GM12878 (cell line): Measurements from ENCODE around the gene TVP23C. TPM values are rescaled to one million over a fixed set of nuclear protein-coding genes. Genes with fewer than 3 reads are reported as not detected.

Source experiments
- ATAC-seq: fragments of 200-7000 bp; cut with Tn5 transposase; 3 replicates; pipeline ENCODE4 v1.9.1; 2020; ENCODE audit warnings: mild to moderate bottlenecking, moderate library complexity
- BruUV-seq: library from RNA; stranded (reverse); fragments of 400-500 nt; replicated peaks from 2 replicates; lab custom pipeline; 2021; lab: Mats Ljungman, UMichigan
- CTCF ChIA-PET: fragments of 300-600 bp; sonication (Branson Sonifier 250); formaldehyde crosslinking; extraction: SDS; loops from one replicate; lab custom pipeline; 2021; ENCODE audit warnings: inconsistent platforms; lab: Yijun Ruan, JAX
- POLR2A ChIA-PET: fragments of 350-600 bp; formaldehyde crosslinking; extraction: SDS; loops from one replicate; lab custom pipeline; 2021; ENCODE audit warnings: inconsistent platforms; lab: Charles Lee
- RAD21 ChIA-PET: fragments of 300-600 bp; sonication (Branson Sonifier 250); formaldehyde crosslinking; loops from one replicate; lab custom pipeline; 2023; ENCODE audit warnings: antibody characterized with exemption; ENCODE audit not compliant: unreplicated experiment; lab: Charles Lee
- SMC1A ChIA-PET: fragments of 300-600 bp; sonication (Branson Sonifier 250); formaldehyde crosslinking; loops from one replicate; lab custom pipeline; 2023; ENCODE audit not compliant: unreplicated experiment, uncharacterized antibody; lab: Charles Lee
- DNase-seq: peaks from one replicate; pipeline ENCODE4 v3.0.0-alpha.2; 2011; ENCODE audit warnings: low read depth, low spot score
- FAIRE-seq: peaks from 3 replicates; lab custom pipeline; 2011; peaks lifted over from hg19 to GRCh38; lab: Jason Lieb, UNC
- H2AFZ ChIP-seq: 2 replicates; pipeline ENCODE4 v1.6.0; 2011; ENCODE audit warnings: low read depth, low read length, control low read depth; ENCODE audit not compliant: control insufficient read depth
- H3K27ac ChIP-seq: 2 replicates; pipeline ENCODE4 v1.5.1; 2011; ENCODE audit warnings: control low read depth; ENCODE audit not compliant: control insufficient read depth, insufficient read depth
- H3K27me3 ChIP-seq, 2 experiments: replicated peaks in 1 of 2; 2 replicates each; pipeline versions ENCODE4 v1.6.0 to v1.6.1; 2011; ENCODE audit warnings: low read length in 1 of 2; ENCODE audit not compliant: control insufficient read depth in 2 of 2, insufficient read depth in 2 of 2
- H3K36me3 ChIP-seq, 2 experiments: 2 replicates each; pipeline ENCODE4 v1.5.1; 2011; ENCODE audit warnings: low read length in 1 of 2; ENCODE audit not compliant: control insufficient read depth in 2 of 2, insufficient read depth in 2 of 2
- H3K4me1 ChIP-seq: 2 replicates; pipeline ENCODE4 v1.6.1; 2011; ENCODE audit warnings: mild to moderate bottlenecking, low read length, moderate library complexity, mixed read lengths; ENCODE audit not compliant: control insufficient read depth, insufficient read depth
- H3K4me2 ChIP-seq: 2 replicates; pipeline ENCODE4 v1.6.0; 2011; ENCODE audit warnings: control low read depth; ENCODE audit not compliant: control insufficient read depth, insufficient read depth
- H3K4me3 ChIP-seq: fragments of 200-600 bp; sonication (generic); 2 replicates; pipeline ENCODE4 v1.5.1; 2016
- H3K79me2 ChIP-seq: 2 replicates; pipeline ENCODE4 v1.6.0; 2011; ENCODE audit warnings: low read length; ENCODE audit not compliant: control insufficient read depth, insufficient read depth
- H3K9ac ChIP-seq: 2 replicates; pipeline ENCODE4 v1.8.0; 2011; ENCODE audit warnings: low read length, control low read depth, mixed read lengths; ENCODE audit not compliant: control insufficient read depth, insufficient read depth
- H3K9me3 ChIP-seq: replicated peaks from 3 replicates; pipeline ENCODE4 v1.5.1; 2011; ENCODE audit warnings: mild to moderate bottlenecking, low read length; ENCODE audit not compliant: control insufficient read depth, insufficient read depth
- H4K20me1 ChIP-seq: 2 replicates; pipeline ENCODE4 v1.6.0; 2011; ENCODE audit not compliant: control insufficient read depth, insufficient read depth
- CBFB ChIP-seq: IDR thresholded peaks from 2 replicates; pipeline ENCODE4 v1.6.1; 2016; ENCODE audit warnings: antibody characterized with exemption, low read depth
- CEBPB ChIP-seq, 2 experiments: fragments of 150-350 bp in 1 of 2; IDR thresholded peaks; 2 replicates each; pipeline ENCODE4 v1.6.1; 2012 to 2014; ENCODE audit warnings: low read depth in 2 of 2, low read length in 2 of 2, borderline replicate concordance in 1 of 2, inconsistent platforms in 1 of 2
- PAX8 ChIP-seq: fragments of 450-650 bp; IDR thresholded peaks from 2 replicates; pipeline ENCODE4 v1.6.1; 2017; ENCODE audit warnings: mild to moderate bottlenecking, moderate library complexity
- SPI1 ChIP-seq: IDR thresholded peaks from 2 replicates; pipeline ENCODE4 v1.6.1; 2011; ENCODE audit warnings: low read depth, mild to moderate bottlenecking, low read length, moderate library complexity, borderline replicate concordance; ENCODE audit not compliant: insufficient read depth
- TCF3 ChIP-seq: IDR thresholded peaks from 2 replicates; pipeline ENCODE4 v1.6.1; 2012; ENCODE audit warnings: low read depth, mild to moderate bottlenecking, low read length, borderline replicate concordance; ENCODE audit not compliant: insufficient read depth
- ZNF207 ChIP-seq: fragments of 450-650 bp; IDR thresholded peaks from 2 replicates; pipeline ENCODE4 v1.6.1; 2014; ENCODE audit warnings: antibody characterized with exemption, mild to moderate bottlenecking, borderline replicate concordance
- WGBS: methylation state at CpG from one replicate; pipeline ENCODE4 v1.1.6; 2016; ENCODE audit warnings: low lambda C conversion rate; ENCODE audit not compliant: insufficient replicate concordance, insufficient coverage; ENCODE audit errors: missing lambda C conversion rate; 5-methylcytosine and 5-hydroxymethylcytosine counted together
- in situ Hi-C: fragments of 300-500 bp; cut with MboI; formaldehyde crosslinking; loops from 9 replicates; pipeline ENCODE4 v1.14.3; 2018; ENCODE audit warnings: mixed read lengths
- intact Hi-C: fragments of 100-400 bp; cut with micrococcal nuclease; formaldehyde crosslinking; loops from one replicate; pipeline ENCODE4 v1.14.2; 2022; ENCODE audit not compliant: unreplicated experiment
- polyA plus RNA-seq, 11 experiments: library from polyadenylated mRNA; depleted of rRNA in 4 of 11; unstranded in 6 of 11; stranded (reverse) in 5 of 11; fragments of >200 nt; fragmentation: Nextera tagmentation in 4 of 11; fragmentation: Illumina TruSeq in 1 of 11; extraction: Ambion mirVana in 4 of 11; extraction: Trizol in 1 of 11; gene quantifications; 1 replicate in 1 of 11; 2 replicates in 10 of 11; pipeline versions ENCODE4 v1.2.1 to v1.2.3, GENCODE V29; 2011 to 2016; ENCODE audit warnings: inconsistent platforms in 2 of 11, missing spikeins in 2 of 11, low read depth in 1 of 11
- total RNA-seq, 4 experiments: library from RNA; depleted of rRNA in 3 of 4; stranded (reverse); fragments of >200 nt in 3 of 4; fragmentation: Illumina TruSeq in 1 of 4; extraction: Trizol in 1 of 4; gene quantifications; 2 replicates each; pipeline versions ENCODE4 v1.2.1 to v1.2.3, GENCODE V29; 2013 to 2021
- TF ChIP-seq, protein P1 (sequence below): fragments of 450-650 bp; formaldehyde crosslinking; IDR thresholded peaks from 2 replicates; pipeline ENCODE4 v1.4.0; 2020; ENCODE audit warnings: mild to moderate bottlenecking, moderate library complexity
- TF ChIP-seq, protein P2 (sequence below): fragments of 450-650 bp; formaldehyde crosslinking; IDR thresholded peaks from 2 replicates; pipeline ENCODE4 v1.4.0; 2022; ENCODE audit warnings: mild to moderate bottlenecking, moderate library complexity
- TF ChIP-seq, protein P3 (sequence below): fragments of 450-650 bp; IDR thresholded peaks from 2 replicates; pipeline ENCODE4 v1.6.1; 2017; ENCODE audit warnings: mild to moderate bottlenecking, moderate library complexity

TVP23C gene
- total and polyA plus RNA-seq, 10 of the 15 experiments (the other 5 are each of a cell fraction or from before 2014, with no cell fraction given), result 0.42 to 5.0 (median 2.7) TPM

DNA sequence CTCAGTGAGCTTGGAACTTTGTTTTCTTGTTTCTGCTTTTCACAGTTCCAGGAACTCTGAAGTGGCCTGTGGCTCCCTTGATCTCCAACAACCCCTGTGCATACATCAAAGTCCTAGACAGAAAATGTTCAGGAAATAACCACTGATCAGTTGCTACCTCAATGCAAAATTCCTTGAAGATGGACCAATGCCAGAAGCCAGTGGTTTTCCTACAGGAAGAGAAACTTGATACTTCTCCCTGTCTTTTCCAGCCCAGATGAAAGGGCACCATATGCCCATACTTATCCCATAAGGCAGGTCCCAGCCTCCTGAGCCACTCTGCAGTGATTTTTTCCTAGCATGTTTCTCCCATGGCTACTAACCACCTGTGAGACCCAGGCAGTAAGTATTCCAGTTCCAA, 83.6 kb downstream of the TVP23C start (continued):
- no peak for TF ChIP-seq SPI1

DNA sequence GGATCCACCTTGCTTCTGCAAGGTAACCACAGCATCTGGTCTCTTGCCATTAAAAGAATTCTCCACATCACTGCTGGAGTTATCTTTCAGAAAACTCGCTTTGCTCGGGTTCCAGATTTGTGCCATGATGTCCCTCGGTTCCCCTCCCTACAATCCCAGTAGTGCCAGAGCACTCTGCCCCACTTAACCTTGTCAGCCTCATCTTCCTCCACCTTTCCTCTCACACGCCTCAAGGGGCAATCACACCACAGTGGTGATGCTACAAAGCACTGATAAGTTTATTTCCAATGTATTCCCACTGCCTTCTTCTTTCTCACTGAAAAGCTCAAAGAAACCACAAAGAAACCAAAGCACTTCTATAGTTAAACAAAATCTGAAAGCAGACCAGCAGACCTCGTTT, 84.4 kb downstream of the TVP23C start:
- Histone ChIP-seq H3K27ac (no peak overlapping the region), H2AFZ (no peak overlapping the region), H3K4me1 (no peaks in the 10 kb centered on the region), H3K4me2 (no peak overlapping the region), H3K27me3 (no peaks in the 10 kb centered on the region), H4K20me1 (no peaks in the 10 kb centered on the region), H3K79me2 (no peaks in the 10 kb centered on the region), H3K36me3 (no peaks in the 10 kb centered on the region), H3K9me3 (no peaks in the 10 kb centered on the region), H3K9ac (no peak overlapping the region), H3K4me3 (no peak overlapping the region)
- DNase-seq (no peak), ATAC-seq (no peak), FAIRE-seq (no peak)
- in situ Hi-C loops, result no loop called here
- ChIA-PET RAD21 (no interaction called here), POLR2A (no interaction called here), CTCF (interaction anchor here (2.2 kb wide), 1 partner anchor 24 kb away, joined by 6 read pairs; no protein-coding TSS in a partner anchor), SMC1A (no interaction called here)
- intact Hi-C loops, result no loop called here
- WGBS, result 3% methylated on average over 5 of the region's 5 CpGs
- no TSS peak for BruUV-seq
- TF ChIP-seq TCF3 (no peak), PAX8 (no peak), CEBPB (IDR thresholded peaks at IDR 0.05; ENCODE audit: borderline replicate concordance in 1 of 2, low read depth in 2 of 2, low read length in 2 of 2) (no peak), ZNF207 (no peak), CBFB (no peak)
- TF ChIP-seq, protein P1, sequence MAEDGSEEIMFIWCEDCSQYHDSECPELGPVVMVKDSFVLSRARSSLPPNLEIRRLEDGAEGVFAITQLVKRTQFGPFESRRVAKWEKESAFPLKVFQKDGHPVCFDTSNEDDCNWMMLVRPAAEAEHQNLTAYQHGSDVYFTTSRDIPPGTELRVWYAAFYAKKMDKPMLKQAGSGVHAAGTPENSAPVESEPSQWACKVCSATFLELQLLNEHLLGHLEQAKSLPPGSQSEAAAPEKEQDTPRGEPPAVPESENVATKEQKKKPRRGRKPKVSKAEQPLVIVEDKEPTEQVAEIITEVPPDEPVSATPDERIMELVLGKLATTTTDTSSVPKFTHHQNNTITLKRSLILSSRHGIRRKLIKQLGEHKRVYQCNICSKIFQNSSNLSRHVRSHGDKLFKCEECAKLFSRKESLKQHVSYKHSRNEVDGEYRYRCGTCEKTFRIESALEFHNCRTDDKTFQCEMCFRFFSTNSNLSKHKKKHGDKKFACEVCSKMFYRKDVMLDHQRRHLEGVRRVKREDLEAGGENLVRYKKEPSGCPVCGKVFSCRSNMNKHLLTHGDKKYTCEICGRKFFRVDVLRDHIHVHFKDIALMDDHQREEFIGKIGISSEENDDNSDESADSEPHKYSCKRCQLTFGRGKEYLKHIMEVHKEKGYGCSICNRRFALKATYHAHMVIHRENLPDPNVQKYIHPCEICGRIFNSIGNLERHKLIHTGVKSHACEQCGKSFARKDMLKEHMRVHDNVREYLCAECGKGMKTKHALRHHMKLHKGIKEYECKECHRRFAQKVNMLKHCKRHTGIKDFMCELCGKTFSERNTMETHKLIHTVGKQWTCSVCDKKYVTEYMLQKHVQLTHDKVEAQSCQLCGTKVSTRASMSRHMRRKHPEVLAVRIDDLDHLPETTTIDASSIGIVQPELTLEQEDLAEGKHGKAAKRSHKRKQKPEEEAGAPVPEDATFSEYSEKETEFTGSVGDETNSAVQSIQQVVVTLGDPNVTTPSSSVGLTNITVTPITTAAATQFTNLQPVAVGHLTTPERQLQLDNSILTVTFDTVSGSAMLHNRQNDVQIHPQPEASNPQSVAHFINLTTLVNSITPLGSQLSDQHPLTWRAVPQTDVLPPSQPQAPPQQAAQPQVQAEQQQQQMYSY (CRISPR knock-in tag), result no peak
- TF ChIP-seq, protein P2, sequence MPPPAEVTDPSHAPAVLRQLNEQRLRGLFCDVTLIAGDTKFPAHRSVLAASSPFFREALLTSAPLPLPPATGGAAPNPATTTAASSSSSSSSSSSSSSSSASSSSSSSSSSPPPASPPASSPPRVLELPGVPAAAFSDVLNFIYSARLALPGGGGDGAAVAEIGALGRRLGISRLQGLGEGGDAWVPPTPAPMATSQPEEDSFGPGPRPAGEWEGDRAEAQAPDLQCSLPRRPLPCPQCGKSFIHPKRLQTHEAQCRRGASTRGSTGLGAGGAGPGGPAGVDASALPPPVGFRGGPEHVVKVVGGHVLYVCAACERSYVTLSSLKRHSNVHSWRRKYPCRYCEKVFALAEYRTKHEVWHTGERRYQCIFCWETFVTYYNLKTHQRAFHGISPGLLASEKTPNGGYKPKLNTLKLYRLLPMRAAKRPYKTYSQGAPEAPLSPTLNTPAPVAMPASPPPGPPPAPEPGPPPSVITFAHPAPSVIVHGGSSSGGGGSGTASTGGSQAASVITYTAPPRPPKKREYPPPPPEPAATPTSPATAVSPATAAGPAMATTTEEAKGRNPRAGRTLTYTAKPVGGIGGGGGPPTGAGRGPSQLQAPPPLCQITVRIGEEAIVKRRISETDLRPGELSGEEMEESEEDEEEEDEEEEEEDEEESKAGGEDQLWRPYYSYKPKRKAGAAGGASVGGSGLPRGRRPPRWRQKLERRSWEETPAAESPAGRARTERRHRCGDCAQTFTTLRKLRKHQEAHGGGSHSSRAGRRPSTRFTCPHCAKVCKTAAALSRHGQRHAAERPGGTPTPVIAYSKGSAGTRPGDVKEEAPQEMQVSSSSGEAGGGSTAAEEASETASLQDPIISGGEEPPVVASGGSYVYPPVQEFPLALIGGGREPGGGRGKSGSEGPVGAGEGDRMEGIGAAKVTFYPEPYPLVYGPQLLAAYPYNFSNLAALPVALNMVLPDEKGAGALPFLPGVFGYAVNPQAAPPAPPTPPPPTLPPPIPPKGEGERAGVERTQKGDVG, result no peak
- TF ChIP-seq, protein P3, sequence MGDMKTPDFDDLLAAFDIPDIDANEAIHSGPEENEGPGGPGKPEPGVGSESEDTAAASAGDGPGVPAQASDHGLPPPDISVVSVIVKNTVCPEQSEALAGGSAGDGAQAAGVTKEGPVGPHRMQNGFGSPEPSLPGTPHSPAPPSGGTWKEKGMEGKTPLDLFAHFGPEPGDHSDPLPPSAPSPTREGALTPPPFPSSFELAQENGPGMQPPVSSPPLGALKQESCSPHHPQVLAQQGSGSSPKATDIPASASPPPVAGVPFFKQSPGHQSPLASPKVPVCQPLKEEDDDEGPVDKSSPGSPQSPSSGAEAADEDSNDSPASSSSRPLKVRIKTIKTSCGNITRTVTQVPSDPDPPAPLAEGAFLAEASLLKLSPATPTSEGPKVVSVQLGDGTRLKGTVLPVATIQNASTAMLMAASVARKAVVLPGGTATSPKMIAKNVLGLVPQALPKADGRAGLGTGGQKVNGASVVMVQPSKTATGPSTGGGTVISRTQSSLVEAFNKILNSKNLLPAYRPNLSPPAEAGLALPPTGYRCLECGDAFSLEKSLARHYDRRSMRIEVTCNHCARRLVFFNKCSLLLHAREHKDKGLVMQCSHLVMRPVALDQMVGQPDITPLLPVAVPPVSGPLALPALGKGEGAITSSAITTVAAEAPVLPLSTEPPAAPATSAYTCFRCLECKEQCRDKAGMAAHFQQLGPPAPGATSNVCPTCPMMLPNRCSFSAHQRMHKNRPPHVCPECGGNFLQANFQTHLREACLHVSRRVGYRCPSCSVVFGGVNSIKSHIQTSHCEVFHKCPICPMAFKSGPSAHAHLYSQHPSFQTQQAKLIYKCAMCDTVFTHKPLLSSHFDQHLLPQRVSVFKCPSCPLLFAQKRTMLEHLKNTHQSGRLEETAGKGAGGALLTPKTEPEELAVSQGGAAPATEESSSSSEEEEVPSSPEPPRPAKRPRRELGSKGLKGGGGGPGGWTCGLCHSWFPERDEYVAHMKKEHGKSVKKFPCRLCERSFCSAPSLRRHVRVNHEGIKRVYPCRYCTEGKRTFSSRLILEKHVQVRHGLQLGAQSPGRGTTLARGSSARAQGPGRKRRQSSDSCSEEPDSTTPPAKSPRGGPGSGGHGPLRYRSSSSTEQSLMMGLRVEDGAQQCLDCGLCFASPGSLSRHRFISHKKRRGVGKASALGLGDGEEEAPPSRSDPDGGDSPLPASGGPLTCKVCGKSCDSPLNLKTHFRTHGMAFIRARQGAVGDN, result no peak
